GM12878 (cell line): Measurements from ENCODE around the gene TMEM182.

ENCODE experiments used
- CHD2 ChIP-seq: IDR thresholded peaks from 2 replicates; pipeline ENCODE4 v1.6.1; 2011; ENCODE audit warnings: low read depth, low read length, improper control_type of control experiment, borderline replicate concordance
- JUND ChIP-seq: IDR thresholded peaks from 2 replicates; pipeline ENCODE4 v1.6.1; 2012; ENCODE audit warnings: low read depth, mild to moderate bottlenecking, low read length, improper control_type of control experiment, moderate library complexity
- RB1 ChIP-seq: fragments of 450-650 bp; formaldehyde crosslinking; IDR thresholded peaks from 2 replicates; pipeline ENCODE4 v1.6.1; 2017; ENCODE audit warnings: mild to moderate bottlenecking, borderline replicate concordance
- TF ChIP-seq, protein P1 (sequence below), 3 experiments: IDR thresholded peaks in 2 of 3; conservative IDR thresholded peaks in 1 of 3; 2 replicates each; pipeline ENCODE4 v1.5.1; 2011; ENCODE audit warnings: low read depth in 3 of 3, low read length in 3 of 3, mild to moderate bottlenecking in 3 of 3, control low read depth in 2 of 3, moderate library complexity in 2 of 3, inconsistent platforms in 1 of 3, mixed read lengths in 1 of 3; ENCODE audit not compliant: control insufficient read depth in 2 of 3, insufficient read depth in 1 of 3; ENCODE audit errors: extremely low read depth in 1 of 3
- TF ChIP-seq, protein P2 (sequence below): IDR thresholded peaks from 2 replicates; pipeline ENCODE4 v1.6.1; 2012; ENCODE audit warnings: low read length, inconsistent platforms
- TF ChIP-seq, protein P3 (sequence below): IDR thresholded peaks from 2 replicates; pipeline ENCODE4 v1.6.1; 2012; ENCODE audit warnings: mild to moderate bottlenecking, low read depth, low read length

DNA sequence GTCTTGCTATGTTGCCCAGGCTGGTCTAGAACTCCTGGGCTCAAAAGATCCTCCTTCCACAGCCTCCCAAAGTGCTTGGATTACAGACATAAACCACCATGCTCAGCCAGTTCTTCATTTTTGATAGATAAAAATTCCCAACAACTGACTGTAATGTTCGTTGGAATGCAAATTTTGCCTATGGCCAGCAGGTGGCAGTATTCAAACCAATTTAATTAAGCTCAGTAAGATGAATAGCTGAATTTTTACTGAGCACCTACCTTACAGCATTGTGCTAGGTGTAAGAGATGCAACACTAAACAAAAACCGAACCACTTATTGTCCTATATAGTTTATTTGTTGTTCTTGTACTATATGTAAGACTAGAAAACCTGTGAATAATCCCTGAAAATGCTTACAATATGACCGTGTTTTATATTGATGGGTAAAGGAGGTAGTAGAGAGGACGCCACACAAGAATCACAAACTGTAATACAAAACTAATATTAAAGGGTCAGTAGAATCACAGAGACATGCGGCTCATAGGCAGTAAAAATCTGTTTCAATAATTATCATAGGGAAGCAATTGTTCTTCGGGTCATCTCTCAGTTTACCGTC is 8.2 kb upstream of the TMEM182 start:
- TF ChIP-seq, protein P1, sequence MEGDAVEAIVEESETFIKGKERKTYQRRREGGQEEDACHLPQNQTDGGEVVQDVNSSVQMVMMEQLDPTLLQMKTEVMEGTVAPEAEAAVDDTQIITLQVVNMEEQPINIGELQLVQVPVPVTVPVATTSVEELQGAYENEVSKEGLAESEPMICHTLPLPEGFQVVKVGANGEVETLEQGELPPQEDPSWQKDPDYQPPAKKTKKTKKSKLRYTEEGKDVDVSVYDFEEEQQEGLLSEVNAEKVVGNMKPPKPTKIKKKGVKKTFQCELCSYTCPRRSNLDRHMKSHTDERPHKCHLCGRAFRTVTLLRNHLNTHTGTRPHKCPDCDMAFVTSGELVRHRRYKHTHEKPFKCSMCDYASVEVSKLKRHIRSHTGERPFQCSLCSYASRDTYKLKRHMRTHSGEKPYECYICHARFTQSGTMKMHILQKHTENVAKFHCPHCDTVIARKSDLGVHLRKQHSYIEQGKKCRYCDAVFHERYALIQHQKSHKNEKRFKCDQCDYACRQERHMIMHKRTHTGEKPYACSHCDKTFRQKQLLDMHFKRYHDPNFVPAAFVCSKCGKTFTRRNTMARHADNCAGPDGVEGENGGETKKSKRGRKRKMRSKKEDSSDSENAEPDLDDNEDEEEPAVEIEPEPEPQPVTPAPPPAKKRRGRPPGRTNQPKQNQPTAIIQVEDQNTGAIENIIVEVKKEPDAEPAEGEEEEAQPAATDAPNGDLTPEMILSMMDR (IDR thresholded peaks at IDR 0.05 in 2 of 3, conservative IDR thresholded peaks at IDR 0.05 in 1 of 3; ENCODE audit: control insufficient read depth in 2 of 3, extremely low read depth in 1 of 3, insufficient read depth in 1 of 3, low read depth in 3 of 3, low read length in 3 of 3): peak; percentile 56 to 72 (median 66)
- TF ChIP-seq RB1: no peak
- no peak for TF ChIP-seq CHD2
- TF ChIP-seq JUND: no peak
- TF ChIP-seq, protein P2, sequence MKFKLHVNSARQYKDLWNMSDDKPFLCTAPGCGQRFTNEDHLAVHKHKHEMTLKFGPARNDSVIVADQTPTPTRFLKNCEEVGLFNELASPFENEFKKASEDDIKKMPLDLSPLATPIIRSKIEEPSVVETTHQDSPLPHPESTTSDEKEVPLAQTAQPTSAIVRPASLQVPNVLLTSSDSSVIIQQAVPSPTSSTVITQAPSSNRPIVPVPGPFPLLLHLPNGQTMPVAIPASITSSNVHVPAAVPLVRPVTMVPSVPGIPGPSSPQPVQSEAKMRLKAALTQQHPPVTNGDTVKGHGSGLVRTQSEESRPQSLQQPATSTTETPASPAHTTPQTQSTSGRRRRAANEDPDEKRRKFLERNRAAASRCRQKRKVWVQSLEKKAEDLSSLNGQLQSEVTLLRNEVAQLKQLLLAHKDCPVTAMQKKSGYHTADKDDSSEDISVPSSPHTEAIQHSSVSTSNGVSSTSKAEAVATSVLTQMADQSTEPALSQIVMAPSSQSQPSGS: no peak
- TF ChIP-seq, protein P3, sequence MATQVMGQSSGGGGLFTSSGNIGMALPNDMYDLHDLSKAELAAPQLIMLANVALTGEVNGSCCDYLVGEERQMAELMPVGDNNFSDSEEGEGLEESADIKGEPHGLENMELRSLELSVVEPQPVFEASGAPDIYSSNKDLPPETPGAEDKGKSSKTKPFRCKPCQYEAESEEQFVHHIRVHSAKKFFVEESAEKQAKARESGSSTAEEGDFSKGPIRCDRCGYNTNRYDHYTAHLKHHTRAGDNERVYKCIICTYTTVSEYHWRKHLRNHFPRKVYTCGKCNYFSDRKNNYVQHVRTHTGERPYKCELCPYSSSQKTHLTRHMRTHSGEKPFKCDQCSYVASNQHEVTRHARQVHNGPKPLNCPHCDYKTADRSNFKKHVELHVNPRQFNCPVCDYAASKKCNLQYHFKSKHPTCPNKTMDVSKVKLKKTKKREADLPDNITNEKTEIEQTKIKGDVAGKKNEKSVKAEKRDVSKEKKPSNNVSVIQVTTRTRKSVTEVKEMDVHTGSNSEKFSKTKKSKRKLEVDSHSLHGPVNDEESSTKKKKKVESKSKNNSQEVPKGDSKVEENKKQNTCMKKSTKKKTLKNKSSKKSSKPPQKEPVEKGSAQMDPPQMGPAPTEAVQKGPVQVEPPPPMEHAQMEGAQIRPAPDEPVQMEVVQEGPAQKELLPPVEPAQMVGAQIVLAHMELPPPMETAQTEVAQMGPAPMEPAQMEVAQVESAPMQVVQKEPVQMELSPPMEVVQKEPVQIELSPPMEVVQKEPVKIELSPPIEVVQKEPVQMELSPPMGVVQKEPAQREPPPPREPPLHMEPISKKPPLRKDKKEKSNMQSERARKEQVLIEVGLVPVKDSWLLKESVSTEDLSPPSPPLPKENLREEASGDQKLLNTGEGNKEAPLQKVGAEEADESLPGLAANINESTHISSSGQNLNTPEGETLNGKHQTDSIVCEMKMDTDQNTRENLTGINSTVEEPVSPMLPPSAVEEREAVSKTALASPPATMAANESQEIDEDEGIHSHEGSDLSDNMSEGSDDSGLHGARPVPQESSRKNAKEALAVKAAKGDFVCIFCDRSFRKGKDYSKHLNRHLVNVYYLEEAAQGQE: no peak
